ENCODE data around the gene PPIA.

GRCh38 chr7:44838751-44839150, 42.3 kb downstream of the PPIA start:
- no peak for TF ChIP-seq CTCF (IDR thresholded peaks at IDR 0.05)
- no peak for TF ChIP-seq MEF2A (IDR thresholded peaks at IDR 0.05; ENCODE audit: borderline replicate concordance, low read depth)
- no peak for TF ChIP-seq JUND (IDR thresholded peaks at IDR 0.05)
- TF ChIP-seq TAF1 (IDR thresholded peaks at IDR 0.05; ENCODE audit: borderline replicate concordance, low read depth, low read length): no peak
- no peak for TF ChIP-seq ZBTB33 (IDR thresholded peaks at IDR 0.05; ENCODE audit: borderline replicate concordance, low read depth)
- TF ChIP-seq POLR2AphosphoS5 (IDR thresholded peaks at IDR 0.05; ENCODE audit: low read depth, low read length): no peak
- no peak for TF ChIP-seq FOXM1 (IDR thresholded peaks at IDR 0.05; ENCODE audit: low read depth)
- no peak for TF ChIP-seq SIN3A (IDR thresholded peaks at IDR 0.05; ENCODE audit: borderline replicate concordance, low read depth, low read length)
- no peak for TF ChIP-seq IRF3 (IDR thresholded peaks at IDR 0.05; ENCODE audit: low read depth, low read length)
- no peak for TF ChIP-seq FOXJ3 (CRISPR knock-in tag; IDR thresholded peaks at IDR 0.05)
- no peak for TF ChIP-seq USF1 (IDR thresholded peaks at IDR 0.05; ENCODE audit: borderline replicate concordance, low read depth)
- TF ChIP-seq EZH2phosphoT487 (IDR thresholded peaks at IDR 0.05; ENCODE audit: borderline replicate concordance, low read depth): no peak
- TF ChIP-seq REST (IDR thresholded peaks at IDR 0.05; ENCODE audit: low read depth, low read length): no peak
